Forelimb muscle (tissue), 1 donor: ENCODE data around the gene ATXN7L3. TPM values are rescaled to one million over a fixed set of nuclear protein-coding genes. Genes with fewer than 3 reads are reported as not detected.
"Not testable (repeated sequence)": the region's sequence is repeated elsewhere in the genome, so short reads cannot be mapped to it uniquely, and the experiment has no call there.

Source experiments
- DNase-seq: peaks from one replicate; pipeline ENCODE4 v3.0.0-alpha.2; 2013; ENCODE audit warnings: low read depth
- polyA plus RNA-seq: library from polyadenylated mRNA; unstranded; fragments of 120-200 nt; gene quantifications from one replicate; pipeline ENCODE4 v1.2.1, GENCODE V29; 2013; ENCODE audit not compliant: insufficient read length

Gene ATXN7L3
- polyA plus RNA-seq, 1 donor: 54.2 TPM

DNA sequence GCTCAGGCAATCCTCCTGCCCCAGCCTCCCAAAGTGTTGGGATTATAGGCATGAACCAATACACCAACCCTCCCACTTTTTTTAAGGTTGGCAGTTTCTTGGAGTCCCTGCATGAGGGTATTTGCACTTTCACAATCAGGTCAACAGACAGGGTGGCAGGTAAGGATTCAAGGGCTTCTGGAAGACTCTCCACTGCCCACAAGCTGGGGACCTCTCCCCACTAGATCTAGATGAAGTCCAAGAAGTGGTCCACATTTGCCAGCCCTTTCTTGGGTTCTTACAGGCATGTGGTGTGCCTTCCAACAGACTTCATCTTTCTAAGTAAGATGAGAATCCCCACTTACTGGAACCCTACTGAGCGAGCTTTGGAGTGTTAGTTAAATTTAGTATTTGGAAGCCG is 25.3 kb downstream of the ATXN7L3 start:
- no peak for DNase-seq

DNA sequence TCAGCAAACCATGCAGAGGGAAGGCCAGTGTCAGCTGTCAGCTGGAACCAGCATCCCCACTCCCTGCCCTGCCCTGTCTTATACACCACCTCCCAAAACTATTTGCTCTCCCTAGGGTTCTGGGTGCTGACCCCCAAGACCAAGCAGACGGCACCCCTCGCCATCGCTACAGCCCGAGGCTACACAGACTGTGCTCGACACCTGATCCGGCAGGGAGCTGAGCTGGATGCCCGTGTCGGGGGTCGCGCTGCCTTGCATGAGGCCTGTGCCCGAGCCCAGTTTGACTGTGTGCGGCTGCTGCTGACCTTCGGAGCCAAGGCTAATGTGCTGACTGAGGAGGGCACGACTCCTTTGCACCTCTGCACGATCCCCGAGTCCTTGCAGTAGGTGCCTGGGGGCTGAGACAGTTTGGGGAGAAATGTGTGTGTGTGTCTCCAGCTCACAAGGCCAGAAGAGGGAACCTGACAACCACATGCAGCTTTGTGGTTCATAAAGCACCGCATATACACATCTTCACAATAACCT is 27.7 kb downstream of the ATXN7L3 start:
- no peak for DNase-seq

- DNase-seq: no peak
These were observed 29.0 kb downstream of the ATXN7L3 start, which contains the start of gene ASB16 for GRCh38 chr17:44170499-44171201. Gene ASB16, plus strand, starts transcription at chr17:44170704. Its CDS starts 86 bp downstream, at chr17:44170790.

DNA sequence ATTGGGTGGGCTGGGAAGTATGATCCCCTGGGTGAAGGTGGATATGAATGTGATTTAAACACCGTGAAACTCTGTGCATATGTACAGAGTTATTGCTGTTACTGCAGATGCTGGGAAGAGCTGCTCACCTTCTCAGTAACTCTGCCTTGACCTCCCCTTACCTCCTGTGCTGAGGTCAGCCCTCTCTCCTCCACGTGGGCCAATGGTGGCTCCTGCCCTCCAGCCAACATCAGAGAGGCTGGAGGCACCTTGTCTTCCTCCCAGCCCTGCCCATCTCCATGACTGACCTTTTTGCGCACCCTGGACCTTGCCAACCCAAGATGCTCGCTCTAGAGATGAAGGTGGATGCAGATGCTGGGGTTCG is 29.6 kb downstream of the ATXN7L3 start:
- DNase-seq: no peak

DNA sequence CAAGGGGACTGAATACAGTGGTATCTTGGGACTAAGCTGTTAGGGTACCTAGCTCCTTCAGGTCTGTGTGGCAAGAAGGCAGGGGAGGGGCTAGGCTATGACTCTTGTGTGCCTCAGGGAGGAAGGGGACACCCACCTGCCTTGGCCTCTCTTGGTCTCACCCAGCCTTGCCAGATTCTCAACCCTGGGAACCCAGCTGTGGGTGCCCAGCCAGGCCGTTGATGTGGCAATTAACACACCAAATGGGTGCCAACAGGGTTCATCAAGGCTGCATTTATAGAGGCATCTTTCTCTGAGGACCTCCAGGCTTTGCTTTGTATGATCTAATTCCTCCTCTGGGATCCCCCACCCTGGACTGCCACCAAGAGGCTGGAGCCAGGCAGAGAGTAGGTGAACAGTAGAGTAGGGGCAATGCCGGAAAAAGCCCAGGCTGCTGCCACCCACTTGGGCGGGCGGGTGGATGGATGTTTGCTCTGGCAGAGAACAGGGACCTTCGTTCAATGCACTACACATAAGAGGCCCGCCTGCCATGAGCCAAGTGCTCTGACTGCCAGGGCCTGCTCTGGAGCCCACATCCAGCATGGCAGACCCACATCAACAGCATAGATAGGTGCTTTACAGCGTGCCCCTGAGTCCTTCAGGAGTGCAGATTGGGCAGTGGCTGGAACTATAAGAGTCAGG is 32.4 kb downstream of the ATXN7L3 start:
- DNase-seq: no peak

DNA sequence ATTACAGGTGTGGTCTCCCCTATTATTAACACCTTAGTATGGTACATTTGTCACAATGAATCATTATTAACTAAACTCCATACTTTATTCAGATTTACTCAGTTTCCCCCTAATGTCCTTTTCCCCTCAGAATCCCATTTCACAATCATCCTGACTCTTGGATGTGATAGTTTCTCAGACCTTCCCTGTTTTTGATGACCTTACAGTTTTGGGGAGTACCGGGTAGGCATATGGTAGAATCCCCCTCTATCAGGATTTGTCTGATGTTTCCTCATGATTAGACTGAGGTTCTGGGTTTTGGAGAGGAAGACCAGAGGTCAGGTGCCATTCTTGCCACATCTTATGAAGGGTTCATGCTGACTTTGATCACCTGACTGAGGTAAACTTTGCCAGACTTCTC is 35.2 kb downstream of the ATXN7L3 start:
- no peak for DNase-seq

GRCh38 chr17:44159519-44160210 is 40.0 kb downstream of the ATXN7L3 start:
- DNase-seq: no peak

- no peak for DNase-seq
These were observed 44.2 kb downstream of the ATXN7L3 start for GRCh38 chr17:44155488-44155887.

DNA sequence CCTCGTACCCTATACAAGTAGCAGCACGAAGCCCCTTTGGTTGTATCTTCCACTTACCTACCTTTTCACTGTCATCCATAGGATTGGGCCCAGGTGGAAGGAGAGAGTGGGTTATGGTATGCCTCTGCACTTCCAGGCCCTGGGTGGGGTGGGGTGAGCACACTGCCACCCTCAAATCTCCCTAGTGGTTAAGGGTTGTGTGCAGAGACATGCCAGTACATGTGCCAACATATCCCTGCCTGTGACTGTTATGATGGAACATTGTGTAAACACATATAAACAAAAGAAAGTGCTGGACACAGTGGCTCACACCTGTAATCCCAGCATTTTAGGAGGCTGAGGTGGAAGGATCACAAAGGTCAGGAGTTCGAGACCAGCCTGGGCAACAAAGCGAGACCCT is 46.8 kb downstream of the ATXN7L3 start:
- no peak for DNase-seq

GRCh38 chr17:44149750-44150329 is 49.8 kb downstream of the ATXN7L3 start:
- DNase-seq: no peak

DNA sequence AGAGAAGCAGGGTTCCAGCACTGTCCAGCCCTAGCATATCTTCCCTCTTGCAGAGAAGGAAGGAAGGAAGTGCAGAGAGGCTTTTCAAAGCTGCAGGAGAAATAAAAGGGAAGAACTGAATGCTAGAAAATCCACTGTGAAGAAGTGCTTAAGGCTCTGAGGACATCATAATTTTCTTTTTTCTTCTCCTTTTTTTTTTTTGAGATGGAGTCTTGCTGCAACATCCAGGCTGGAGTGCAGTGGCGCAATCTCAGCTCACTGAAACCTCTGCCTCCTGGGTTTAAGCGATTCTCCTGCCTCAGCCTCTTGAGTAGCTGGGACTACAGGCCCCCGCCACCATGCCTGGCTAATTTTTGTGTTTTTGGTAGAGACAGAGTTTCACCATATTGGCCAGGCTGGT is 50.6 kb downstream of the ATXN7L3 start:
- not testable (repeated sequence) for DNase-seq

DNA sequence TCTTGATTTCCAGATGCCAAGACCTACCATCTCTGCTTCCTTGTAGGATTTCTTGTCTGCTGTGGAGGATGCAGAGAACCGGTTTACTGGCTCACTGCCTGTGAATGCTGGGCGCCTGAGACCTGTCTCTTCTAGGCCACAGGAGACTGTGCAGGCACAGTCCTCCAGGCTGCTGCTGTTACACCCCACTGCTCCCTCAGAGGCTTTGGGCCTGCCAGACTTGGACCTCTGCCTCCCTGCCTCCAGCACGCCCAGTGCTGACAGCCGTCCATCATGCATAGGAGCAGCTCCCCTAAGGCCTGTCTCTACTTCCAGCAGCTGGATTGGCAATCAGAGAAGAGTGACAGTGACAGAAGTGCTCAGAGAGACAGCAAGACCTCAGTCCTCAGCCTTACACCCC is 51.9 kb downstream of the ATXN7L3 start:
- DNase-seq: no peak

DNA sequence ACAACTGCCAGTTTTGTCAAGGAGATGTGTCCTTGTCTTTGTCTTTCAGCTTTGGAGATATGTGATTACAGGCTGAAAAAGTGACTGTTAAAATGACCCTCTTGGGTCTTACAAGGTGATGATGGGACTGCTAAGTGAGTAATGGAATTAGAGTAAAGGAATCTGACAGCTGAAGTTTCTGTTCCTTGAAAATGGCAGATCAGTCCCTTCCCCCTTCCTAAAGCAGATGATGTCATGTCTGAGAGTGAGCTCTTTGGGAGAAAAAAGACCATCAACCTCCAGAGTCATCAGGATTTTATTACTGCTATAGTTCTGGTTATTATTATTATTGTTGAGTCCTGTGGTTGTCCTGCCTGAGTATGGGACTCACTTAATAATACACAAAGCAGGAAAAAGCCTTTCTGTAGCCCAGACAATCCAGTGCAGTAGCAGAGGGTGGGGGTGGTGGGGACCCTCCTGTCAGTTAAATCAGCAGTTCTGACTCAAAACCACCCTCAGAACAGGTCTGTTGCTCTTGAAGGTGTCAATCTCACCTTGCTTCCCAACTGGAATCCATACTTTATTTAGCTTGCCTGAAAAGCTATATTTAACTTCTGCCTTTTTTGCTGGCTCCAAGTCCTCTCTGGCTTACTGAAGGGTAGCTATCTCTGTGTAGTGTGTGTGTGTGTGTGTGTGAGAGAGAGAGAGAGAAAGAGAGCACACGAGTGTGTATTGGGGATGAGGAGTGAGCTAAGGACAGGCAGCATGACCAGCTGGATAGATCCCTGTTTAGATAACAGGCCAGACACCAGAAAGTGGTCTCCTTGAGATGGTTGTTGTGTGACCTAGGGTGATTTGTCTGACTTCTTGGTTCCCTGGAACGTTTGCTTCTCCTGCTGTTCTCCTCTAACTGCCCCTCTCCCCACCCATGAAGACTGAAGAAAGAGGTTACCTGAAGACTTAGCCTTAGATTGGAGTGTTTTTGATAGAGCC is 53.0 kb downstream of the ATXN7L3 start:
- DNase-seq: no peak

- DNase-seq: no peak
These were observed 54.5 kb downstream of the ATXN7L3 start for GRCh38 chr17:44144966-44145739.

DNA sequence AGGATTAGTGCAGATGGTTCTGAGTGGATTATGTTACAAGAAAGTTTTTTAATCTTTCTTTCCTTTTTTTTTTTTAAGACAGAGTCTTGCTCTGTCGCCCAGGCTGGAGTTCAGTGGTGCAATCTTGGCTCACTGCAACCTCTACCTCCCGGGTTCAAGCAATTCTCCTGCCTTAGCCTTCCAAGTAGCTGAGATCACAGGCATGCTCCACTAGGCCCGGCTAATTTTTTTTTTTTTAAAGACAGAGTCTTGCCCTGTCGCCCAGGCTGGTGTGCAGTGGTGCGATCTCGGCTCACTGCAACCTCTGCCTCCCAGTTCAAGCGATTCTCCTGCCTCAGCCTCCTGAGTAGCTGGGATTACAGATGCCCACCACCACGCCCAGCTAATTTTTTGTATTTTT is 55.8 kb downstream of the ATXN7L3 start:
- DNase-seq: not testable (repeated sequence)

Other genes with a start within 250 kb of the ATXN7L3 start
- not detected for gene PYY, start 245.9 kb downstream of the ATXN7L3 start, polyA plus RNA-seq
- gene NAGS, start 195.3 kb downstream of the ATXN7L3 start, polyA plus RNA-seq: 0.48 TPM
- gene TMEM101, start 184.9 kb downstream of the ATXN7L3 start, polyA plus RNA-seq: 32.6 TPM
- gene LSM12, start 133.2 kb downstream of the ATXN7L3 start, polyA plus RNA-seq: 26.7 TPM
- gene G6PC3, start 129.1 kb downstream of the ATXN7L3 start, polyA plus RNA-seq: 35.0 TPM
- gene HDAC5, start 76.2 kb downstream of the ATXN7L3 start, polyA plus RNA-seq: 60.7 TPM
- 2.4 TPM for gene HROB, start 58.0 kb downstream of the ATXN7L3 start, polyA plus RNA-seq
- 18.2 TPM for gene ASB16, start 29.2 kb downstream of the ATXN7L3 start, polyA plus RNA-seq
- 53.3 TPM for gene TMUB2, start 12.9 kb downstream of the ATXN7L3 start, polyA plus RNA-seq
- gene UBTF, start 19.8 kb upstream of the ATXN7L3 start, polyA plus RNA-seq: 60.6 TPM
- gene SLC4A1, start 68.3 kb upstream of the ATXN7L3 start, polyA plus RNA-seq: 11.3 TPM
- 2.0 TPM for gene RUNDC3A, start 108.7 kb upstream of the ATXN7L3 start, polyA plus RNA-seq
- gene SLC25A39, start 124.9 kb upstream of the ATXN7L3 start, polyA plus RNA-seq: 54.3 TPM
- gene GRN, start 145.4 kb upstream of the ATXN7L3 start, polyA plus RNA-seq: 218 TPM
- gene FAM171A2, start 164.0 kb upstream of the ATXN7L3 start, polyA plus RNA-seq: 105 TPM
- gene ITGA2B, start 189.8 kb upstream of the ATXN7L3 start, polyA plus RNA-seq: 2.9 TPM